NCI-H345 (cell line): ENCODE measurements around the gene ADARB1.
"Not testable (repeated sequence)": the region's sequence is repeated elsewhere in the genome, so short reads cannot be mapped to it uniquely, and the experiment has no call there.

Experiments
- DNase-seq: peaks from one replicate; lab custom pipeline; 2025; lab: John Stamatoyannopoulos, UW

The ADARB1 gene

GRCh38 chr21:45074048-45074817, at the start of gene ADARB1:
Gene ADARB1 (plus strand): TSS chr21:45074580. CDS start chr21:45171657, 97,077 bp downstream.
- peak; percentile 86 for DNase-seq

GRCh38 chr21:45026066-45026745, 48.2 kb upstream of the ADARB1 start:
- DNase-seq: no peak

DNA sequence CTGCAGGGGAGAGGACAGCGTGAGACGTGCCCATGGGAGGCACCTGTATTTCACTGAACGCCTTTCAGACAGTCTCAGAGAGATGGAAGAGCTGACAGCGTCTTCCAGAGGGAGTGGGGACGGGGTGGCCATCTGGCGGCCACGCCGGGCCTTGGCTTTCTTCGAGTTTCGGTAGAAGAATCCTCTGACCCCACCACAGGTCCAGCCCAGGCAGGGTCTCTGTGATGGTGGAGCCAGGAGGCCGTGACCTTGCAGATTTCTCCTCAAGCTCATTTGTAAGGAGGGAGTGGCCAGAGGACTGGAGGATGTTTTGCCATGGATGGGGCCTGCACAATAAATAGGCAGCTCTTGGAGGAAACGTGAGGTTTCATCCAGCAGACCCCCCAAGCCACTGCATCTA, 47.6 kb upstream of the ADARB1 start:
- DNase-seq: no peak

- no peak for DNase-seq
Measured at GRCh38 chr21:45027241-45028196, 46.9 kb upstream of the ADARB1 start.

DNA sequence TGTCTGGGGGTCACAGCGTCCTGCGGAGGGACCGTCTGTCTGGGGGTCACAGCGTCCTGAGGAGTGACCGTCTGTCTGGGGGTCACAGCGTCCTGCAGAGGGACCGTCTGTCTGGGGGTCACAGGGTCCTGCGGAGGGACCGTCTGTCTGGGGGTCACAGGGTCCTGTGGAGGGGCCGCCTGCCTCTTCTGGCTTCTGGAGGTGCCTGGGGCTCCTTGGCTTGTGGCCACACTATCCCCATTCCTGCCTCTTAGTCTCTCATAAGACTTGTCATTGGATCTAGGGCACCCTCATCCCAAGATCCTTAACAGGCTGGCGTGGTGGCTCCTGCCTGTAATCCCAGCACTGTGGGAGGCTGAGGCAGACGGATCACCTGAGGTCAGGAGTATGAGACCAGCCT, 45.7 kb upstream of the ADARB1 start:
- not testable (repeated sequence) for DNase-seq

DNA sequence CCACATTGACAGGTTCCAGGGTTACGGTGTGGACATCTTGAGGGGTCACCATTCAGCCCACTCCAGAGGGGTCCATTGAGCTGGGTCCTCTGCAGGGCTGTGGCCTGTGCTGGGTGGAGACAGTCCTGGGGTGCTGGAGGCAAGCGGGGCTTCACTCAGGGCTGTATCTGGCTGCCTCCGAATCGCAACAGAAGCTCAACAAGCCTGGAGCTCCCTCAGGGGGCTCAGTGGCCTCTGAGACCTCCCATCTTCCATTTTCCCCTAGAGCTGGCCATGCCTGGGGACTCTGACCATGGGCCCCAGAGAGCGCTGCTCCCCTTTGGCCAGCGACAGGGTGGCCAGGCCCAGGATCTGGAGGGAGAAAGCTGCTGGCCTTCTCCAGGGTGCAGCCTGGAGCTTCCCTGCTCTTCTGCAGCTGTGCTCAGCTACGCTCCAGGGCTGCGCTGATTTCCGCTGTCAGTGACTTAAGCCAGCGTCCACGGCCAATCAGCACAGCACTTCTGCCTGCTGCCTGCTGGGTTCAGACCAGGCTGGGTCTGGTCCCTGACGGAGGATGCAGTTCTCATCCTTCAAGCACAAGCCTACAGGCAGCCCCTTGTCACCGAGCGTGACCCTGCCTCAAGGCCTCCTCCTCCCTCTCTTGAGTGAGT, 45.0 kb upstream of the ADARB1 start:
- peak; percentile 39 for DNase-seq

DNA sequence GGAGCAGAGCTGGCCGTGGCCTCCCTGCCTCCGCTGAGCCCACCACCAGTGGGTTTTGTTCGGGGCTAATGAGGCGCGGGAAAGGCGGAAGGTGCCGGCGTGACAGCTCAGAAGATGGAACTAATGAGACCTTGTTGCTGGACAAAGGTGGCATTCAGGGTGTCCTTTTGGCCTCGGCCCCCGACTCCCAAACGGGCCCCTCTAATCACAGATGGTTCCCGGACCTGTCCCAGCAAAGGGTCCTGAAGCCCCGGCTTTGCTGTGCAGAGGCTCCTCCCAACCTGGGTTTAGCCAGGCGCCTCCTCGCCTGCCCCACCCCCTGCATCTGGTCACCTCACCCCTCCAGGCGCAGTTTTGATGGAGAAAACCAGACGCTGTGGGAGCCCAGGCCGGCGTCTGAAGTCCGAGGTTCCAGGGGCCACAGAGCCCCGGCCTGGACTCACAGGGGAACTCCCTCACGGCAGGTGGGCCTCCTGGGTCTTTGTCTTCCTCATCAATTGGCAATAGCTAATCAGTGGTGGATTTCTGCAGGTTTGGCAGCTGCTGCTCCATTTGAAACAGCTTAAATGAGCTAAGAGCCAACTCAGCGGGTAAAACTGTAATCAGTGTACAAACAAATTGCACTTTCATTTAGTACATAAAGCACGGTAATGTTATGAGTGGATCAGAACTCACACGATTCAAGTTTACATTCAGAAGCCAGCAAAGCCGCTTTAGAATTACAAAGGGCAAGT, 44.3 kb upstream of the ADARB1 start:
- no peak for DNase-seq

DNA sequence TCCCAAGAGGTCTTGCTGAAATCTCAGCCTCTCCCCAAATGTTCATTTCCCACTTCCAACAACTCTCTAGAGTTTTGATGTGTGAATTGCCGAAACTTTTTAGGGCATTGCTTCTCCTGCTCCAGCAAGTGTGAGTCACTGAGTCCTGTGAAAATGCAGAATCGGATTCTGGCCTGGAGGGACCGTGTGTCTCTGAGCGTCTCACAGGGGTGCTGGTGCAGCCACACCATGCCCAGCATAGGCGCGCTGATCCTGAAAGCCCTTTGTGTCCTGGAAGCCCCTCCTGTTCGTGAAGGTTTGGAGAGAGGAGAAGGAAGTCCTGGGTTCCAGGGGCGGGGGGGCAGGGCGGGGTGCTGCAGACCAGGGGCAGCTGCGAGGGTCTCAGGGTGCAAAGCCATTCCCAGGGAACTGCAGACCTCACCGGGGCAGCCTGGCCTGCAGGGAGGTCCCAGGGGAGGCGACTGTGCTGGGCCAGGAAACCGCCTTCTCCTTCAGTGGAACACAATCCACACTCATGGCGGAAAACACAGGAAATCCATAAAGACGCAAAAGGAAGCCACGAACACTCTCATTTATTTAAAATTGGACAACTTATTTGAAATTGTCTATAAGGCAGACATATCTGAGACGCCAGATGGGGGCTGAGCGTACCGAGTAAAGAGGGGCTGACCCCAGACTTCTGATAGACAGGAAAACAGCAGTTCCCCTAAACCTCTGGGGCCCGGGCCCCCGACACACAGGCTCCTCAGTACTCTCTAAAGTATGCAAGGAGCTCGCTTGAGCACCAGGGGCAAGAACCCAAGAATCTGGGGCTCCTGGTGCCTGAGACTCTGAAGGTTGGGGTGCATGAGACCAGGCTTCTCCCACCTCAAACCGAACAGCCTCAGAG, 43.5 kb upstream of the ADARB1 start:
- no peak for DNase-seq

DNA sequence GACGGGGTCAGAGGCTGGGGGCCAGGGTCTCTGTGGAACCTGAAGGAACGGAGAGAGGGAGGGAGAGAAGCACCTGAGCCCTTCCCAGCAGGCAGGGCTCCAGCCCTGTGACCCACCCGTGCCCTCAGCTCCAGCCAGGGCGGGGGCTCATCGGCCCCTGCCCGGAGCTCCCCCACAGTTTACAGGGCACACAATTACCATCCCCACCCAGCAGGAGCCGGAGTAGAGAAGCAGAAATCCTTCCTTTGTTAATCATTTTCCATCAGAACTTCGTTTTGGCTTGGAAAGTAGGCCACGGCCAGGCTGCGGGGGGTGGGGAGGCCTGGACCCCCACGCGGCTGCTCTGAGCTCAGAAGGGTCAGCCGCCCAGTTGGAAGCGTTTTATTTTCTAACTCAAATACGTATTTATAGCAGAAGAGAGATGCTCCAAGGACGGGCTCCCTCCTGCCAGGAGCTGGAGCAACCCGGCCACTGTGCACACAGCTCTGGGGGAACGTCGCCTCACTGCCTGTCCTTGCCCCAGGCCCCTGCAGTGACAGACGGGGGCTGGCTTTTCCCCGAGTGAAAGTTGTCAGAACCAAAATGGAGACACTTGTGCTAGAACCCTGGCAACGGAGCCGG, 42.7 kb upstream of the ADARB1 start:
- DNase-seq: no peak

DNA sequence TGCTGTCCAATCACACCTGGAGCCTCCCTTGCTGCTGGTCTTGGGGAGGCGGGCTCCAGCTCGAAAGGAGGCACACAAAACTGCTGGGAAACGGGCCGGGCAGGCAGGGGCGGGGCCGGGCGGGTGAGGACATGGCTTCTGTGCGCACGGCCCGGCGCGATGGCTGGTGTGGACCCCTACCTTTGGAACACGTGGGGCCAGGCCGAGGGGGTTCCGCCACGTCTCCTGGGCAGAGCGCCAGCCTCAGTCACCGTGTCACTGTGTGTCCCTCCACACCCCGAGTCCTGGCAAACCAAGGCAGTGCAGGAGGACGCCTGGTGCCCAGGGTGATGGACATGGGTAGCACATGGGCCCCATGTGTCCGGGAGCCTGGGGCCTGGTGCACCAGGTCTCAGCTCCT, 42.0 kb upstream of the ADARB1 start:
- DNase-seq: no peak

GRCh38 chr21:45032977-45033710, 41.2 kb upstream of the ADARB1 start:
- DNase-seq: no peak

- DNase-seq: no peak
Measured at GRCh38 chr21:45033791-45034555, 40.4 kb upstream of the ADARB1 start.

DNA sequence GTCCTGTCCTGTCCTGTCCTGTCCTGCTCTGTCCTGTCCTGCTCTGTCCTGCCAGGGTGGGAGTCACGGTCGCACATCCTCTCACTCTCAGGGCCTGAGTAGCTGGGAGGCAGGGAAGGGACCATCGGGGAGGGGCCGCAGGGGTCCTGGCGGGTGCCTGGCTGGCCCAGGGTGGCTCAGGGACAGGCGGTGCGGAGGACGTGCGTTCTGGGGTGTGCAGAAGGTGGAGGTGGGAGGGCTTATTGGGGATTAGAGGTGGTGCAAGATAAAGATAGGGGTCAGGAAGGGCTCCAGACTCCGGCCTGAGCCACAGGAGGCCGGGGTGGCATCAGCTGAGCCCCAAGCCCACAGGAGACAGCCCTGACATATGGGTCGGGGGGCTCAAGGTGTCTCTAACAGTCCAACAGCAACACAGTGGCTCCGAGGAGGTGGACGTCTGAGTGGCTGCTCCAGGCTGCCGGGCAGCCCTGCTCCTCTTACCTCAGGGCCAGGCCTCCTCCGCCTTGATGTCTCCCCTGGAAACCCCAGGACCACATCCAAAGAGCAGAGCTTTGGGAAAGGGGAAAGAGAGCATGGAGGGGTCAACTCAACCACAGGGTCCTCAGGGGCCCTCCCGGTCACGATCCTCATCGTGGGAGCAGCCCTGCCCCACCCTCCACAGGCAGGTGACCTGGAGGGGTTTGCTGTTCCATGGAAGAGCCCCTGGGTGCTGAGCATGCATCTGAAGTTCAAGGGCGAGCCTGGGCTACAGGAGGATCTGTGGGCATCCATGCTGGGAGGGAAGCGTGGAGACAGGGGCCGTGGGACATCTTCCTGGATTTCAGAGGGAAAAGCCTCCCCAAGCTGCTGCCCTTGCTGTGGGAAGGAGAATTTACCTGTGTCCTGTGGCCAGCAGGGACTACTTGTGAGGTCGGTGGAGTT, 39.6 kb upstream of the ADARB1 start:
- no peak for DNase-seq

- no peak for DNase-seq
Measured at GRCh38 chr21:45035477-45035848, 38.9 kb upstream of the ADARB1 start.

DNA sequence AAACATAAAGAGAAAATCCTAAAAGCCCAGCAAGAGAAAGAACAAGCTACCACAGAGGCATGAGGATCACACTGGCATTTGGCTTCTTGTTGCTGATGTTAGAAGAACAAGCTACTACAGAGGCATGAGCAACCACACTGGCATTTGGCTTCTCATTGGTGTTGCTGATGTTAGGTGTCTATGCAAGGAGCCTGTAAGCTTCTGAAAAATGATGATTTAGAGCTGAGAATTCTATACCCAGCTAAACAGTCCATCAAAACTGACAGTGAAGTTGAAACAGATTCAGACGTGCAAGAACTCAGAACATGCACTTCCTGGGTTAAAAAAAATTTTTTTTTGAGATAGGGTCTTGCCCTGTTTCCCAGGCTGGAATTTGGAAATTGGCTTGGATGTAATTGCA, 37.8 kb upstream of the ADARB1 start:
- DNase-seq: no peak

GRCh38 chr21:45037986-45038385, 36.4 kb upstream of the ADARB1 start:
- no peak for DNase-seq
